GM19240 (cell line): ENCODE data around the gene TRIML2.

Experiments
- DNase-seq: peaks from one replicate; pipeline ENCODE4 v3.0.0; 2011; ENCODE audit warnings: low spot score; ENCODE audit not compliant: insufficient read length

Gene TRIML2

GRCh38 chr4:188109157-188109755, at the start of gene TRIML2:
Gene TRIML2, minus strand, starts transcription at chr4:188109603. Its CDS starts 4,235 bp downstream, at chr4:188105368.
- no peak for DNase-seq

GRCh38 chr4:188158336-188158735, 48.9 kb upstream of the TRIML2 start:
- no peak for DNase-seq

- DNase-seq: no peak
These were observed 45.4 kb upstream of the TRIML2 start for GRCh38 chr4:188154668-188155405.

GRCh38 chr4:188147776-188148175, 38.4 kb upstream of the TRIML2 start:
- DNase-seq: no peak

- DNase-seq: no peak
These were observed 37.8 kb upstream of the TRIML2 start for GRCh38 chr4:188147176-188147575.

GRCh38 chr4:188146618-188147017, 37.2 kb upstream of the TRIML2 start:
- no peak for DNase-seq

GRCh38 chr4:188145601-188146000, 36.2 kb upstream of the TRIML2 start:
- no peak for DNase-seq

GRCh38 chr4:188143731-188144130, 34.3 kb upstream of the TRIML2 start:
- no peak for DNase-seq

- no peak for DNase-seq
These were observed 30.3 kb upstream of the TRIML2 start for GRCh38 chr4:188139671-188140070.

GRCh38 chr4:188139141-188139540, 29.7 kb upstream of the TRIML2 start, which contains the start of gene TRIML1:
Gene TRIML1, plus strand, starts transcription at chr4:188139441. Its CDS starts 118 bp downstream, at chr4:188139559.
- DNase-seq: no peak

GRCh38 chr4:188138227-188138626, 28.8 kb upstream of the TRIML2 start:
- no peak for DNase-seq

- no peak for DNase-seq
These were observed 22.8 kb upstream of the TRIML2 start for GRCh38 chr4:188132232-188132631.

- no peak for DNase-seq
These were observed 21.0 kb upstream of the TRIML2 start for GRCh38 chr4:188130355-188130754.

GRCh38 chr4:188127214-188127874, 17.9 kb upstream of the TRIML2 start:
- no peak for DNase-seq

- DNase-seq: no peak
These were observed 12.1 kb upstream of the TRIML2 start for GRCh38 chr4:188121530-188121929.

- DNase-seq: no peak
These were observed 8.4 kb upstream of the TRIML2 start for GRCh38 chr4:188117631-188118324.

- DNase-seq: no peak
These were observed 3.8 kb upstream of the TRIML2 start for GRCh38 chr4:188113156-188113555.

- no peak for DNase-seq
These were observed 2.6 kb upstream of the TRIML2 start for GRCh38 chr4:188111955-188112354.

- no peak for DNase-seq
These were observed 1.5 kb upstream of the TRIML2 start for GRCh38 chr4:188110741-188111471.

GRCh38 chr4:188110036-188110435, 633 bp upstream of the TRIML2 start:
- DNase-seq: no peak
